ENCODE measurements around the gene ZNF492.
"Not testable (repeated sequence)": the region's sequence is repeated elsewhere in the genome, so short reads cannot be mapped to it uniquely, and the experiment has no call there.

ZNF492 gene

DNA sequence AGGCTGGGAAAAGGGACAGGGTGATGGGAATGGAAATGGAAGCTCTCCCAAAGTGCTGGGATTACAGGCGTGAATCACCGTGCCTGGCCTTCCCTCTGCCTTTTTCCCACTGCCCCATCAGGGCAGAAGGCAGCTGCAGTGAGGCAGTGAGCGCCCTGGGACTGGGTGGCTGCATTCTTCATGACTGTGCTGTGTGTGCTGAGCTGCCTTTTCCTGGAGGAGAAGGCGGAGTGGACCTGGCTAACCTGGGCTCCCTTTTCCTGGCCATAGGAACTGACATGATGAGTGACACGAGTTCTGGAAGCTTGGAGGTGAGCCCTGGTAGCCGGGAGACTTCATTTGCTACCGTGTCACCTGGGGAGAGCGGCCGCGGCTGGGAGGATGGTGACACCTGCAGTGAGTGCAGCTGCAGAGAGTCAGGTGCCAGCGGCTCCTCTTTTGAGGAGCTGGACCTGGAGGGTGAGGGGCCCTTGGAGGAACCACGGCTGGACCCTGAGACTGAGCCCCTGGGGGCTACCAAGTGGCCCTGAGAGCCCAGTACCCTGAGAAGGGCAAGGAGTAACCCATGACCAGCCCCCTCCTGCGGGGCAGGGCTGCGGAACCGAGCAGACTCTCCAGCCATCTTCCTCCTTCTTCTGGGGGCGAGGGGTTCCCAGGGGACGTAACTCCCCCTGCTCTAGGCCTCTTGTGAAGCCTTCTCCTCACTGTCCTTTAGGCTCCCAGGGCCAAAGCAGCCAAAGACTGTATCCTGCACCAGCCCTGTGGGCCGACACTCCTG, 26.3 kb upstream of the ZNF492 start:
- DNase-seq = no peak
- H3K27ac Mint-ChIP-seq = no peak overlapping the region
- H3K9me3 Mint-ChIP-seq = peaks cover 3% of the 10 kb centered on the region
- no peaks in the 10 kb centered on the region for H3K27me3 Mint-ChIP-seq
- no peaks in the 10 kb centered on the region for H3K4me1 Mint-ChIP-seq (ENCODE audit: low read depth)
- H3K36me3 Mint-ChIP-seq (ENCODE audit: low read depth) = no peaks in the 10 kb centered on the region
- no peak overlapping the region for H3K4me3 Mint-ChIP-seq

GRCh38 chr19:22608441-22608840, 25.7 kb upstream of the ZNF492 start:
- no peaks in the 10 kb centered on the region for H3K36me3 Mint-ChIP-seq (ENCODE audit: low read depth)
- H3K4me3 Mint-ChIP-seq = no peak overlapping the region
- no peak for DNase-seq
- H3K27ac Mint-ChIP-seq = no peak overlapping the region
- H3K27me3 Mint-ChIP-seq = no peaks in the 10 kb centered on the region
- no peaks in the 10 kb centered on the region for H3K4me1 Mint-ChIP-seq (ENCODE audit: low read depth)
- H3K9me3 Mint-ChIP-seq = peaks cover 3% of the 10 kb centered on the region

GRCh38 chr19:22609630-22610029, 24.5 kb upstream of the ZNF492 start:
- peaks cover 7% of the 10 kb centered on the region for H3K9me3 Mint-ChIP-seq
- no peak for DNase-seq
- H3K4me3 Mint-ChIP-seq = no peak overlapping the region
- H3K4me1 Mint-ChIP-seq (ENCODE audit: low read depth) = no peaks in the 10 kb centered on the region
- H3K36me3 Mint-ChIP-seq (ENCODE audit: low read depth) = no peaks in the 10 kb centered on the region
- H3K27me3 Mint-ChIP-seq = no peaks in the 10 kb centered on the region
- H3K27ac Mint-ChIP-seq = no peak overlapping the region

DNA sequence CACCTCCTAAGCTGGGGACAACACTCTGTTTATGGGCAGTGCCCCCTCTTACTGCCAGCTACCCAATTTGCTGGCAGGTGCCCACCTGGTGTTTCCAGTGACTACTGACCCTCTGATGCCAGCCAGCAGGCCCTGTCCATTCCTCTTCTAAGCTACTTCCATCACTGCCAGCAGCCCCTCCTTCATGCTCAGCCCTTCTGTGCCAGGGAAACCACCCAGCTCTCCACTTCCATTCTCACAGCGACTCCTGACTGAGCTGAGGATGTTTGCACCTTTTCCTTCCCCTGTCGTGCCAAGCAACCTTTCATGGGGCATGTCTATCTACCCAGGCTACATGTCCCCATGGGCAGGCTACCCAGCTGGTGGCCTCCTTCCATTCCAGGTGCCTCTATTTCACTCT, 24.0 kb upstream of the ZNF492 start:
- no peak overlapping the region for H3K4me3 Mint-ChIP-seq
- DNase-seq = no peak
- H3K27me3 Mint-ChIP-seq = no peaks in the 10 kb centered on the region
- no peak overlapping the region for H3K27ac Mint-ChIP-seq
- H3K4me1 Mint-ChIP-seq (ENCODE audit: low read depth) = no peaks in the 10 kb centered on the region
- no peaks in the 10 kb centered on the region for H3K36me3 Mint-ChIP-seq (ENCODE audit: low read depth)
- H3K9me3 Mint-ChIP-seq = peaks cover 7% of the 10 kb centered on the region

GRCh38 chr19:22612316-22612715, 21.8 kb upstream of the ZNF492 start:
- H3K27me3 Mint-ChIP-seq = peaks cover 16% of the 10 kb centered on the region
- H3K27ac Mint-ChIP-seq = no peak overlapping the region
- H3K36me3 Mint-ChIP-seq (ENCODE audit: low read depth) = no peaks in the 10 kb centered on the region
- DNase-seq = no peak
- peaks cover 7% of the 10 kb centered on the region for H3K9me3 Mint-ChIP-seq
- no peaks in the 10 kb centered on the region for H3K4me1 Mint-ChIP-seq (ENCODE audit: low read depth)
- no peak overlapping the region for H3K4me3 Mint-ChIP-seq

GRCh38 chr19:22616659-22617058, 17.5 kb upstream of the ZNF492 start:
- Mint-ChIP-seq H3K9me3 (peaks cover 5% of the 10 kb centered on the region), H3K36me3 (ENCODE audit: low read depth) (no peaks in the 10 kb centered on the region), H3K4me1 (ENCODE audit: low read depth) (no peaks in the 10 kb centered on the region), H3K4me3 (no peak overlapping the region), H3K27me3 (peaks cover 41% of the 10 kb centered on the region), H3K27ac (no peak overlapping the region)
- DNase-seq = no peak

- not testable (repeated sequence) for H3K27ac Mint-ChIP-seq; H3K4me1 Mint-ChIP-seq (ENCODE audit: low read depth); H3K9me3 Mint-ChIP-seq; H3K4me3 Mint-ChIP-seq; H3K36me3 Mint-ChIP-seq (ENCODE audit: low read depth); DNase-seq
- H3K27me3 Mint-ChIP-seq = peaks cover 46% of the 10 kb centered on the region
Measured at GRCh38 chr19:22617181-22617580, 16.9 kb upstream of the ZNF492 start.

DNA sequence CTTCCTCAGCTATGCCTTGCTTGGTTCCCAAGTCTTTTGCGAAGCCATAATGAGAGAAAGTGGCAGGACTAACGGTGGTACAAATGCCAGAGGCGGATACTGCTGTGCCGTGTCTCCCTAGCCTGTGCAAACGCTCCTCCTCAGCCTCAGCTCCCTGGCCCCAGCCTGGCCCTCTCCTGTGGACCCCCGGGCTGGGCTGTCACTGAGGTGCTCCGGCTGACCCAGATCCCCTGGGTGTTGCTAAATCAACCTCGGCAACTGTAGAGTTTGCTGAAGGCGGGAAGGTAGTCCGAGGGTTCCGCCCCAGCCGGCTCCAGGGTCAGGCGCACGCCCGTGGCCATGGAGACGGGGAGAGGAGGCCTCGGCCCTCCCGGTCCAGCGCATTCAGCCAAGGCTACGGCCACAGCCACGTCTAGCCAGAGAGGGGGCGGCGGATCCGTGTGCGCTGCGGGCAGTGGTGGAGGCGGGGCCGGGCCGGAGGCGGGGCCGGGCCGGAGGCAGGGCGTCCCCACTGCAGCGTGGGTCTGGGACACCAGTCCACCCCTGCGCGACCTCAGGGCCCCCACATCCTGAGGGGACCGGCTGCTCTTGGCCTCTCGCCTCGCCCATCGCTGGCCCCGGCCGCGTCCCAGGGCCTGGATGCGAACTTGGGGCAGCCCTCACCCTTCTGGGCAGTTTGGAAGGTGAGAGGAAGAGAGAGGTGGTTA, 16.4 kb upstream of the ZNF492 start:
- DNase-seq = no peak
- Mint-ChIP-seq H3K27me3 (peaks cover 47% of the 10 kb centered on the region), H3K9me3 (peaks cover 4% of the 10 kb centered on the region), H3K27ac (no peak overlapping the region), H3K4me3 (no peak overlapping the region), H3K4me1 (ENCODE audit: low read depth) (no peaks in the 10 kb centered on the region), H3K36me3 (ENCODE audit: low read depth) (no peaks in the 10 kb centered on the region)

DNA sequence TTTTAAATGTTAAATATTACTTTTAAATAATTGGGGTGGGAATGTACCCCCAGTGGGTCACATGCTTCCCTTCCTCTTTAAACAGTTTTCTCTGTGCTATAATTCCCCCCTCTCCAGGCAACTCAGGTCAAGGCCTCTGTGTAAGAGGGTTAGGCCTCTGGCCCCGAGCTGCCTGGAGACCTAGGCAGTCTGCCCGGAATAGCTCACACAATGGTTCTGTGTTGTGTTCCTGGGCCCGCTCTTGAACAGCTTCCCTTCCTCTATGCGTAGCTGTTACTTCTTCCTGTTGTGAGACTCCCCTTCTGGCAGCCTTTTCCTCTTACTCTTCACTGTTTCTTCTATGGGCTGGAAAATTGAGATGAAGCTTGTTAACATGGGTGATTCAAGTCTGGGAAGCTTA, 14.8 kb upstream of the ZNF492 start:
- H3K4me1 Mint-ChIP-seq (ENCODE audit: low read depth) = no peaks in the 10 kb centered on the region
- H3K27ac Mint-ChIP-seq = no peak overlapping the region
- no peak overlapping the region for H3K4me3 Mint-ChIP-seq
- no peaks in the 10 kb centered on the region for H3K9me3 Mint-ChIP-seq
- no peak for DNase-seq
- H3K27me3 Mint-ChIP-seq = peaks cover 57% of the 10 kb centered on the region
- no peaks in the 10 kb centered on the region for H3K36me3 Mint-ChIP-seq (ENCODE audit: low read depth)

GRCh38 chr19:22619932-22620331, 14.2 kb upstream of the ZNF492 start:
- Mint-ChIP-seq H3K36me3 (ENCODE audit: low read depth) (no peaks in the 10 kb centered on the region), H3K9me3 (no peaks in the 10 kb centered on the region), H3K4me3 (no peak overlapping the region), H3K27me3 (peaks cover 59% of the 10 kb centered on the region), H3K27ac (no peak overlapping the region), H3K4me1 (ENCODE audit: low read depth) (no peaks in the 10 kb centered on the region)
- DNase-seq = no peak

GRCh38 chr19:22620401-22620800, 13.7 kb upstream of the ZNF492 start:
- H3K4me3 Mint-ChIP-seq = no peak overlapping the region

GRCh38 chr19:22620912-22621311, 13.2 kb upstream of the ZNF492 start:
- Mint-ChIP-seq H3K4me1 (ENCODE audit: low read depth) (no peaks in the 10 kb centered on the region), H3K27me3 (peaks cover 55% of the 10 kb centered on the region), H3K27ac (no peak overlapping the region), H3K36me3 (ENCODE audit: low read depth) (no peaks in the 10 kb centered on the region), H3K9me3 (no peaks in the 10 kb centered on the region), H3K4me3 (no peak overlapping the region)
- DNase-seq = no peak

More at GRCh38 chr19:22620401-22620800, 13.7 kb upstream of the ZNF492 start:
- Mint-ChIP-seq H3K36me3 (ENCODE audit: low read depth) (no peaks in the 10 kb centered on the region), H3K9me3 (no peaks in the 10 kb centered on the region), H3K27ac (no peak overlapping the region), H3K4me1 (ENCODE audit: low read depth) (no peaks in the 10 kb centered on the region), H3K27me3 (peaks cover 59% of the 10 kb centered on the region)
- DNase-seq = no peak

DNA sequence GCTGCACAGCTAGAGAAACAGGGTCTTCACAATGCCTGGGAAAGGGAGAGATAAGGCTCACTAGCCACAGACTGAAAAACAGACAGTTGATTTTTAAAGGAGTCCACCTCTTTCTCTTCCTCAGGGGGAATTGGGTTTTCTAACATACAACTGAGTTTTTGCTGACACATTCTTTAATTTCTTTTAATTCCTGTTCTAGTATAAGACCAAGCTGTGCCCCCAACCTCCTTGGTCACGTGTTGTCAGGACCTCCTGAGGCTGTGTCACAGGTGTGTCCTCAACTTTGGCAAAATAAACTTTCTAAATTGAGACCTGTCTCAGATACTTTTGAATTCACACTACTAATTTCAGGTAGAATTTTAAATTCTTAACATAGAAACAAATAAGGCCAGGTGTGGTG, 12.1 kb upstream of the ZNF492 start:
- no peak for DNase-seq
- H3K4me1 Mint-ChIP-seq (ENCODE audit: low read depth) = no peaks in the 10 kb centered on the region
- no peaks in the 10 kb centered on the region for H3K9me3 Mint-ChIP-seq
- H3K27ac Mint-ChIP-seq = no peak overlapping the region
- H3K36me3 Mint-ChIP-seq (ENCODE audit: low read depth) = no peaks in the 10 kb centered on the region
- no peak overlapping the region for H3K4me3 Mint-ChIP-seq
- peaks cover 46% of the 10 kb centered on the region for H3K27me3 Mint-ChIP-seq

- H3K36me3 Mint-ChIP-seq (ENCODE audit: low read depth) = no peaks in the 10 kb centered on the region
- DNase-seq = no peak
- no peaks in the 10 kb centered on the region for H3K4me1 Mint-ChIP-seq (ENCODE audit: low read depth)
- no peaks in the 10 kb centered on the region for H3K9me3 Mint-ChIP-seq
- H3K27ac Mint-ChIP-seq = no peak overlapping the region
- H3K4me3 Mint-ChIP-seq = no peak overlapping the region
- H3K27me3 Mint-ChIP-seq = peaks cover 38% of the 10 kb centered on the region
Measured at GRCh38 chr19:22622901-22623840, 11.0 kb upstream of the ZNF492 start.
